Astrocyte (in vitro differentiated cells and primary cell): Measurements from ENCODE around the gene TOP1.

Experiments used
- EZH2 ChIP-seq: IDR thresholded peaks from 2 replicates; pipeline ENCODE4 v1.6.1; 2012; ENCODE audit warnings: mild to moderate bottlenecking, low read length, inconsistent platforms; ENCODE audit not compliant: insufficient read depth
- TF ChIP-seq, protein P1 (sequence below): IDR thresholded peaks from 2 replicates; pipeline ENCODE4 v1.5.1; 2011; ENCODE audit warnings: low read depth, mild to moderate bottlenecking, inconsistent platforms, low read length, moderate library complexity; ENCODE audit not compliant: insufficient read depth

DNA sequence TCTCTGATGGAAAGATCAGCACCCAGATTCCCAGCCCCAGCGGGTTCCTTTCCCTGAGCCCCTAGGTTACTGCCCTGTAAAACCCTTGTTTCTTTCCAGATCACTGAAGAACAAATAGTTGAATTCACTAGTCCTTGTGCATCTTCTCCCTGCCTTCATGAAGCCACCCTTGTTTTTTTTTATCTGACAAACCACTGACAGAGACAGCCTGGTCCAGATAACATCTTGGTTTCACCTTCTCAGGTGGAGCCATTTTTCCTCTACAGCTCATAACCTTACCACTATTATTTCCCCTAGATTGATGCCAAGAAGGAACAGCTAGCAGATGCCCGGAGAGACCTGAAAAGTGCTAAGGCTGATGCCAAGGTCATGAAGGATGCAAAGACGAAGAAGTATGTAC, 92.8 kb downstream of the TOP1 start:
- TF ChIP-seq, protein P1, sequence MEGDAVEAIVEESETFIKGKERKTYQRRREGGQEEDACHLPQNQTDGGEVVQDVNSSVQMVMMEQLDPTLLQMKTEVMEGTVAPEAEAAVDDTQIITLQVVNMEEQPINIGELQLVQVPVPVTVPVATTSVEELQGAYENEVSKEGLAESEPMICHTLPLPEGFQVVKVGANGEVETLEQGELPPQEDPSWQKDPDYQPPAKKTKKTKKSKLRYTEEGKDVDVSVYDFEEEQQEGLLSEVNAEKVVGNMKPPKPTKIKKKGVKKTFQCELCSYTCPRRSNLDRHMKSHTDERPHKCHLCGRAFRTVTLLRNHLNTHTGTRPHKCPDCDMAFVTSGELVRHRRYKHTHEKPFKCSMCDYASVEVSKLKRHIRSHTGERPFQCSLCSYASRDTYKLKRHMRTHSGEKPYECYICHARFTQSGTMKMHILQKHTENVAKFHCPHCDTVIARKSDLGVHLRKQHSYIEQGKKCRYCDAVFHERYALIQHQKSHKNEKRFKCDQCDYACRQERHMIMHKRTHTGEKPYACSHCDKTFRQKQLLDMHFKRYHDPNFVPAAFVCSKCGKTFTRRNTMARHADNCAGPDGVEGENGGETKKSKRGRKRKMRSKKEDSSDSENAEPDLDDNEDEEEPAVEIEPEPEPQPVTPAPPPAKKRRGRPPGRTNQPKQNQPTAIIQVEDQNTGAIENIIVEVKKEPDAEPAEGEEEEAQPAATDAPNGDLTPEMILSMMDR = no peak
- no peak for TF ChIP-seq EZH2
